HepG2 (cell line): Measurements from ENCODE around the gene JPT1. TPM values are rescaled to one million over a fixed set of nuclear protein-coding genes. Genes with fewer than 3 reads are reported as not detected.

Experiments
- HDAC2 ChIP-seq: sonication (generic); formaldehyde crosslinking; IDR thresholded peaks from 2 replicates; pipeline ENCODE4 v1.4.0; 2020; ENCODE audit warnings: missing genetic modification reagents
- SALL1 ChIP-seq: sonication (generic); formaldehyde crosslinking; IDR thresholded peaks from 2 replicates; pipeline ENCODE4 v1.8.0; 2022; ENCODE audit warnings: mild to moderate bottlenecking, missing genetic modification reagents
- ZEB1 ChIP-seq: IDR thresholded peaks from 2 replicates; pipeline ENCODE4 v1.6.1; 2012; ENCODE audit warnings: mild to moderate bottlenecking, low read depth, inconsistent platforms; ENCODE audit not compliant: insufficient replicate concordance
- ZNF121 ChIP-seq: sonication (generic); formaldehyde crosslinking; IDR thresholded peaks from 2 replicates; pipeline ENCODE4 v1.5.0; 2020; ENCODE audit warnings: mild to moderate bottlenecking, missing genetic modification reagents
- ZNF772 ChIP-seq: sonication (generic); formaldehyde crosslinking; IDR thresholded peaks from 2 replicates; pipeline ENCODE4 v1.5.0; 2020; ENCODE audit warnings: mild to moderate bottlenecking, missing genetic modification reagents
- ZNF775 ChIP-seq: sonication (generic); formaldehyde crosslinking; IDR thresholded peaks from 2 replicates; pipeline ENCODE4 v1.4.0; 2020; ENCODE audit warnings: missing genetic modification reagents, mild to moderate bottlenecking, moderate library complexity, borderline replicate concordance
- ZNF780A ChIP-seq: sonication (generic); formaldehyde crosslinking; IDR thresholded peaks from 2 replicates; pipeline ENCODE4 v1.8.0; 2022; ENCODE audit warnings: mild to moderate bottlenecking, missing genetic modification reagents, moderate library complexity
- polyA plus RNA-seq, 8 experiments: library from polyadenylated mRNA; depleted of rRNA in 3 of 8; stranded (reverse) in 7 of 8; unstranded in 1 of 8; fragments of >200 nt; fragmentation: Illumina TruSeq in 4 of 8; extraction: Trizol in 4 of 8; gene quantifications; 2 replicates each; pipeline versions ENCODE4 v1.2.1 to v1.2.3, GENCODE V29; 2011 to 2016; ENCODE audit warnings: low read depth in 4 of 8, missing spikeins in 1 of 8, mixed read lengths in 1 of 8; ENCODE audit not compliant: insufficient read depth in 1 of 8
- total RNA-seq, 5 experiments: library from RNA; depleted of rRNA; stranded (reverse); fragments of >200 nt; fragmentation: Illumina TruSeq; extraction: Trizol; gene quantifications; 2 replicates each; pipeline ENCODE4 v1.2.3, GENCODE V29; 2016; ENCODE audit warnings: low read depth in 1 of 5
- TF ChIP-seq, protein P1 (sequence below): sonication (generic); formaldehyde crosslinking; IDR thresholded peaks from 2 replicates; pipeline ENCODE4 v1.5.0; 2020; ENCODE audit warnings: missing genetic modification reagents
- TF ChIP-seq, protein P2 (sequence below): sonication (generic); formaldehyde crosslinking; IDR thresholded peaks from 2 replicates; pipeline ENCODE4 v1.4.0; 2020; ENCODE audit warnings: missing genetic modification reagents, borderline replicate concordance
- TF ChIP-seq, protein P3 (sequence below): sonication (generic); formaldehyde crosslinking; IDR thresholded peaks from 2 replicates; pipeline ENCODE4 v1.5.0; 2020; ENCODE audit warnings: missing genetic modification reagents
- TF ChIP-seq, protein P4 (sequence below): sonication (generic); formaldehyde crosslinking; IDR thresholded peaks from 2 replicates; pipeline ENCODE4 v1.4.0; 2020; ENCODE audit warnings: missing genetic modification reagents
- TF ChIP-seq, protein P5 (sequence below): sonication (generic); formaldehyde crosslinking; IDR thresholded peaks from 2 replicates; pipeline ENCODE4 v1.5.0; 2020; ENCODE audit warnings: missing genetic modification reagents
- TF ChIP-seq, protein P6 (sequence below): sonication (generic); formaldehyde crosslinking; IDR thresholded peaks from 2 replicates; pipeline ENCODE4 v1.5.1; 2020; ENCODE audit warnings: mild to moderate bottlenecking, missing genetic modification reagents, moderate library complexity
- TF ChIP-seq, protein P7 (sequence below): sonication (generic); formaldehyde crosslinking; IDR thresholded peaks from 2 replicates; pipeline ENCODE4 v1.4.0; 2020; ENCODE audit warnings: missing genetic modification reagents, borderline replicate concordance

The JPT1 gene
- total and polyA plus RNA-seq, 2 of the 13 experiments (the other 11 are each of a cell fraction or from before 2014, with no cell fraction given), result 43.3 to 256 TPM

DNA sequence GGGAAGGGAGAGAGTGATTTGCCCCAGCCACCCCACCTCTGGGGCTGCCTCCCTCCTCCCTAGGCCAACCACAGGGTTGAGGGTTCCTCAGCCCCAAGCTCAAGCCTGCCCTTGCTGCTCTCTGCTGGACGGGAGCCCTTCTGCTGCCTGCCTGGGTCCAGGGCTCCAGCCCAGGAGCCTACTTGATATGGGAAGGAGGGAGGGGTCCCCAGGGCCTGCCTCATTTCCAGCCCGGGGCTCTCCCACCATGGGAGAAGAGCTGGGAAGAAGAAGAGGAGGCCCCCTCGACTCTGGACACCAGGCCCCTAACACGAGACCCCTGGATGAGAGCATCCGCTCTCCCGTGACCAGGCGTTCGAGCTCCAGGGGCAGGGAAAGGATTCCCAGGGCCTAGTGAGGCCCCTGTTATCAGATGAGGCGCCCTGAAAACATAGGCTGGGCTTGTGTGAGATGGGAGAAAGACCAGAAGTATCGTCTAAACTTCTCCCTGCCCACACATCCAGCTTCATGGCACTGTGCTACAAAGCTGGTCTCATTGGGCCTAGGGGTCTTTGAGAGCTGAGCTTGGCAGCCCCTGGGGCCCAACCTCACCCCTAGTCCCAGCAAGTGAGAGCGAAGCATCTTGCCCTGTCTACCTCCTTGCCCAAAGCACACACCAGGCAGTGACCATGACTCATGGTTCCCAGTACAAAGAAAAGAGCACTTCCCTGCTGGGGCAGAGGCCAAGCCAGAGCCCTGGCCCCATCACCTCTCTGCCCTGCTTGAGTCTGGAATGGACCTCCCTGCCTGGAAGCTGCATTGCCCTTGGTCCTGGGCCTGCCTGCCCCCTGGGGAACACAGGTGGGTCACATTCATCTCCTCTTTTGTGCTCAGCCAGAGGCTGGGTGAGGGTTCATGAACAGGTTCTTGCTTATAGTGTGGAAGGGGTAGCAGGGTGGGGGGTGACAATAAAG is 65.6 kb downstream of the JPT1 start (continued):
- TF ChIP-seq, protein P1, sequence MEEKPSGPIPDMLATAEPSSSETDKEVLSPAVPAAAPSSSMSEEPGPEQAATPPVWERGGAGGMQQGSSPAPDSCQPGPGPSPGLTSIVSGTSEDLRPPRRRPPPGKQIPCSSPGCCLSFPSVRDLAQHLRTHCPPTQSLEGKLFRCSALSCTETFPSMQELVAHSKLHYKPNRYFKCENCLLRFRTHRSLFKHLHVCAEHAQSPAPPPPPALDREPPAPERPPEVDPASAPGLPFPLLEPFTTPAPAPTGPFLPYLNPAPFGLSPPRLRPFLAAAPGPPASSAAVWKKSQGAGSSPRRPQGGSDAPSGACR (CRISPR knock-in tag), result no peak
- TF ChIP-seq, protein P2, sequence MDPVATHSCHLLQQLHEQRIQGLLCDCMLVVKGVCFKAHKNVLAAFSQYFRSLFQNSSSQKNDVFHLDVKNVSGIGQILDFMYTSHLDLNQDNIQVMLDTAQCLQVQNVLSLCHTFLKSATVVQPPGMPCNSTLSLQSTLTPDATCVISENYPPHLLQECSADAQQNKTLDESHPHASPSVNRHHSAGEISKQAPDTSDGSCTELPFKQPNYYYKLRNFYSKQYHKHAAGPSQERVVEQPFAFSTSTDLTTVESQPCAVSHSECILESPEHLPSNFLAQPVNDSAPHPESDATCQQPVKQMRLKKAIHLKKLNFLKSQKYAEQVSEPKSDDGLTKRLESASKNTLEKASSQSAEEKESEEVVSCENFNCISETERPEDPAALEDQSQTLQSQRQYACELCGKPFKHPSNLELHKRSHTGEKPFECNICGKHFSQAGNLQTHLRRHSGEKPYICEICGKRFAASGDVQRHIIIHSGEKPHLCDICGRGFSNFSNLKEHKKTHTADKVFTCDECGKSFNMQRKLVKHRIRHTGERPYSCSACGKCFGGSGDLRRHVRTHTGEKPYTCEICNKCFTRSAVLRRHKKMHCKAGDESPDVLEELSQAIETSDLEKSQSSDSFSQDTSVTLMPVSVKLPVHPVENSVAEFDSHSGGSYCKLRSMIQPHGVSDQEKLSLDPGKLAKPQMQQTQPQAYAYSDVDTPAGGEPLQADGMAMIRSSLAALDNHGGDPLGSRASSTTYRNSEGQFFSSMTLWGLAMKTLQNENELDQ (CRISPR knock-in tag), result no peak
- TF ChIP-seq SALL1 (CRISPR knock-in tag), result peak; percentile 26; the same call in 1 of the 2 replicates
- TF ChIP-seq, protein P3, sequence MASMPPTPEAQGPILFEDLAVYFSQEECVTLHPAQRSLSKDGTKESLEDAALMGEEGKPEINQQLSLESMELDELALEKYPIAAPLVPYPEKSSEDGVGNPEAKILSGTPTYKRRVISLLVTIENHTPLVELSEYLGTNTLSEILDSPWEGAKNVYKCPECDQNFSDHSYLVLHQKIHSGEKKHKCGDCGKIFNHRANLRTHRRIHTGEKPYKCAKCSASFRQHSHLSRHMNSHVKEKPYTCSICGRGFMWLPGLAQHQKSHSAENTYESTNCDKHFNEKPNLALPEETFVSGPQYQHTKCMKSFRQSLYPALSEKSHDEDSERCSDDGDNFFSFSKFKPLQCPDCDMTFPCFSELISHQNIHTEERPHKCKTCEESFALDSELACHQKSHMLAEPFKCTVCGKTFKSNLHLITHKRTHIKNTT, result no peak
- TF ChIP-seq, protein P4, sequence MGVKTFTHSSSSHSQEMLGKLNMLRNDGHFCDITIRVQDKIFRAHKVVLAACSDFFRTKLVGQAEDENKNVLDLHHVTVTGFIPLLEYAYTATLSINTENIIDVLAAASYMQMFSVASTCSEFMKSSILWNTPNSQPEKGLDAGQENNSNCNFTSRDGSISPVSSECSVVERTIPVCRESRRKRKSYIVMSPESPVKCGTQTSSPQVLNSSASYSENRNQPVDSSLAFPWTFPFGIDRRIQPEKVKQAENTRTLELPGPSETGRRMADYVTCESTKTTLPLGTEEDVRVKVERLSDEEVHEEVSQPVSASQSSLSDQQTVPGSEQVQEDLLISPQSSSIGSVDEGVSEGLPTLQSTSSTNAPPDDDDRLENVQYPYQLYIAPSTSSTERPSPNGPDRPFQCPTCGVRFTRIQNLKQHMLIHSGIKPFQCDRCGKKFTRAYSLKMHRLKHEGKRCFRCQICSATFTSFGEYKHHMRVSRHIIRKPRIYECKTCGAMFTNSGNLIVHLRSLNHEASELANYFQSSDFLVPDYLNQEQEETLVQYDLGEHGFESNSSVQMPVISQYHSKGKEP, result no peak
- TF ChIP-seq, protein P5, sequence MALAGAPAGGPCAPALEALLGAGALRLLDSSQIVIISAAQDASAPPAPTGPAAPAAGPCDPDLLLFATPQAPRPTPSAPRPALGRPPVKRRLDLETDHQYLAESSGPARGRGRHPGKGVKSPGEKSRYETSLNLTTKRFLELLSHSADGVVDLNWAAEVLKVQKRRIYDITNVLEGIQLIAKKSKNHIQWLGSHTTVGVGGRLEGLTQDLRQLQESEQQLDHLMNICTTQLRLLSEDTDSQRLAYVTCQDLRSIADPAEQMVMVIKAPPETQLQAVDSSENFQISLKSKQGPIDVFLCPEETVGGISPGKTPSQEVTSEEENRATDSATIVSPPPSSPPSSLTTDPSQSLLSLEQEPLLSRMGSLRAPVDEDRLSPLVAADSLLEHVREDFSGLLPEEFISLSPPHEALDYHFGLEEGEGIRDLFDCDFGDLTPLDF (CRISPR knock-in tag), result no peak
- no peak for TF ChIP-seq ZNF121 (CRISPR knock-in tag)
- TF ChIP-seq ZNF780A (CRISPR knock-in tag), result no peak
- TF ChIP-seq, protein P6, sequence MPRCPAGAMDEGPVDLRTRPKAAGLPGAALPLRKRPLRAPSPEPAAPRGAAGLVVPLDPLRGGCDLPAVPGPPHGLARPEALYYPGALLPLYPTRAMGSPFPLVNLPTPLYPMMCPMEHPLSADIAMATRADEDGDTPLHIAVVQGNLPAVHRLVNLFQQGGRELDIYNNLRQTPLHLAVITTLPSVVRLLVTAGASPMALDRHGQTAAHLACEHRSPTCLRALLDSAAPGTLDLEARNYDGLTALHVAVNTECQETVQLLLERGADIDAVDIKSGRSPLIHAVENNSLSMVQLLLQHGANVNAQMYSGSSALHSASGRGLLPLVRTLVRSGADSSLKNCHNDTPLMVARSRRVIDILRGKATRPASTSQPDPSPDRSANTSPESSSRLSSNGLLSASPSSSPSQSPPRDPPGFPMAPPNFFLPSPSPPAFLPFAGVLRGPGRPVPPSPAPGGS (CRISPR knock-in tag), result peak; percentile 61; the same call in 1 of the 2 replicates
- TF ChIP-seq HDAC2 (CRISPR knock-in tag), result peak; percentile 29; the same call in 1 of the 2 replicates
- TF ChIP-seq ZNF775 (CRISPR knock-in tag), result no peak
- TF ChIP-seq ZEB1, result no peak
- TF ChIP-seq, protein P7, sequence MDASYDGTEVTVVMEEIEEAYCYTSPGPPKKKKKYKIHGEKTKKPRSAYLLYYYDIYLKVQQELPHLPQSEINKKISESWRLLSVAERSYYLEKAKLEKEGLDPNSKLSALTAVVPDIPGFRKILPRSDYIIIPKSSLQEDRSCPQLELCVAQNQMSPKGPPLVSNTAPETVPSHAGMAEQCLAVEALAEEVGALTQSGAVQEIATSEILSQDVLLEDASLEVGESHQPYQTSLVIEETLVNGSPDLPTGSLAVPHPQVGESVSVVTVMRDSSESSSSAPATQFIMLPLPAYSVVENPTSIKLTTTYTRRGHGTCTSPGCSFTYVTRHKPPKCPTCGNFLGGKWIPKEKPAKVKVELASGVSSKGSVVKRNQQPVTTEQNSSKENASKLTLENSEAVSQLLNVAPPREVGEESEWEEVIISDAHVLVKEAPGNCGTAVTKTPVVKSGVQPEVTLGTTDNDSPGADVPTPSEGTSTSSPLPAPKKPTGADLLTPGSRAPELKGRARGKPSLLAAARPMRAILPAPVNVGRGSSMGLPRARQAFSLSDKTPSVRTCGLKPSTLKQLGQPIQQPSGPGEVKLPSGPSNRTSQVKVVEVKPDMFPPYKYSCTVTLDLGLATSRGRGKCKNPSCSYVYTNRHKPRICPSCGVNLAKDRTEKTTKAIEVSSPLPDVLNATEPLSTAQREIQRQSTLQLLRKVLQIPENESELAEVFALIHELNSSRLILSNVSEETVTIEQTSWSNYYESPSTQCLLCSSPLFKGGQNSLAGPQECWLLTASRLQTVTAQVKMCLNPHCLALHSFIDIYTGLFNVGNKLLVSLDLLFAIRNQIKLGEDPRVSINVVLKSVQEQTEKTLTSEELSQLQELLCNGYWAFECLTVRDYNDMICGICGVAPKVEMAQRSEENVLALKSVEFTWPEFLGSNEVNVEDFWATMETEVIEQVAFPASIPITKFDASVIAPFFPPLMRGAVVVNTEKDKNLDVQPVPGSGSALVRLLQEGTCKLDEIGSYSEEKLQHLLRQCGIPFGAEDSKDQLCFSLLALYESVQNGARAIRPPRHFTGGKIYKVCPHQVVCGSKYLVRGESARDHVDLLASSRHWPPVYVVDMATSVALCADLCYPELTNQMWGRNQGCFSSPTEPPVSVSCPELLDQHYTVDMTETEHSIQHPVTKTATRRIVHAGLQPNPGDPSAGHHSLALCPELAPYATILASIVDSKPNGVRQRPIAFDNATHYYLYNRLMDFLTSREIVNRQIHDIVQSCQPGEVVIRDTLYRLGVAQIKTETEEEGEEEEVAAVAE (CRISPR knock-in tag), result peak; percentile 79; the same call in 1 of the 2 replicates
- TF ChIP-seq ZNF772 (CRISPR knock-in tag), result no peak
